ENCODE data around the gene GMEB2.
"Not testable (repeated sequence)": the region's sequence is repeated elsewhere in the genome, so short reads cannot be mapped to it uniquely, and the experiment has no call there.

- not testable (repeated sequence) for TF ChIP-seq CTCF, POLR2AphosphoS5 (IDR thresholded peaks at IDR 0.05)
These were observed 25.2 kb downstream of the GMEB2 start for GRCh38 chr20:63601679-63602078.
